K562 (cell line): ENCODE measurements around the gene RIOX2. TPM values are rescaled to one million over a fixed set of nuclear protein-coding genes. Genes with fewer than 3 reads are reported as not detected.
A peak's percentile ranks its signal among the peaks of the same experiment; 100 is the strongest.

Source experiments
- ATAC-seq: fragments of 200-7000 bp; cut with Tn5 transposase; 3 replicates; pipeline ENCODE4 v1.9.1; 2020; ENCODE audit warnings: moderate library complexity
- BruUV-seq: library from RNA; stranded (reverse); fragments of 400-500 nt; replicated peaks from 2 replicates; lab custom pipeline; 2021; lab: Mats Ljungman, UMichigan
- CTCF ChIA-PET: fragments of 300-600 bp; formaldehyde crosslinking; extraction: SDS; loops from one replicate; lab custom pipeline; 2021; ENCODE audit warnings: low intra/inter-chr PET ratio; lab: Yijun Ruan, JAX
- POLR2A ChIA-PET: fragments of 300-600, 350-650 bp; sonication (Branson Sonifier 250); formaldehyde crosslinking; extraction: SDS; loops from one replicate; lab custom pipeline; 2021; ENCODE audit warnings: antibody characterized with exemption, inconsistent platforms; lab: Yijun Ruan, JAX
- DNase-seq, 4 experiments: peaks; one replicate each; pipeline versions ENCODE4 v3.0.0 to v3.0.0-alpha.2; 2011 to 2018; ENCODE audit warnings: low spot score in 3 of 4, mixed read lengths in 3 of 4; ENCODE audit errors: extremely low read depth in 1 of 4
- FAIRE-seq: peaks from 2 replicates; lab custom pipeline; 2011; peaks lifted over from hg19 to GRCh38; lab: Jason Lieb, UNC
- H2AFZ ChIP-seq: 2 replicates; pipeline ENCODE4 v1.6.0; 2011; ENCODE audit warnings: low read depth, low read length, control low read depth, inconsistent platforms
- H3K27ac ChIP-seq: fragments of 200-600 bp; 3 replicates; pipeline ENCODE4 v1.8.0; 2011; ENCODE audit warnings: low read depth, mild to moderate bottlenecking, control low read depth, inconsistent platforms, low read length, moderate library complexity, mixed read lengths; ENCODE audit errors: extremely low read depth
- H3K27me3 ChIP-seq, 2 experiments: fragments of 300-600 bp in 1 of 2; 2 replicates in 1 of 2; 3 replicates in 1 of 2; pipeline versions ENCODE4 v1.6.0 to v1.8.0; 2011; ENCODE audit warnings: inconsistent platforms in 2 of 2, low read length in 2 of 2, mild to moderate bottlenecking in 1 of 2, mixed read lengths in 1 of 2, moderate library complexity in 1 of 2; ENCODE audit not compliant: control insufficient read depth in 2 of 2, insufficient read depth in 2 of 2
- H3K36me3 ChIP-seq: fragments of 300-600 bp; 3 replicates; pipeline ENCODE4 v1.8.0; 2011; ENCODE audit warnings: mild to moderate bottlenecking, low read length, inconsistent platforms; ENCODE audit not compliant: control insufficient read depth, insufficient read depth
- H3K4me1 ChIP-seq, 2 experiments: fragments of 200-600 bp in 1 of 2; replicated peaks in 1 of 2; 2 replicates in 1 of 2; 3 replicates in 1 of 2; pipeline versions ENCODE4 v1.5.1 to v1.8.0; 2011; ENCODE audit warnings: inconsistent platforms in 2 of 2, low read length in 2 of 2, mild to moderate bottlenecking in 1 of 2, mixed read lengths in 1 of 2, moderate library complexity in 1 of 2; ENCODE audit not compliant: control insufficient read depth in 2 of 2, insufficient read depth in 2 of 2
- H3K4me2 ChIP-seq: 2 replicates; pipeline ENCODE4 v1.6.1; 2011; ENCODE audit warnings: low read length, control low read depth, inconsistent platforms, mixed read lengths; ENCODE audit not compliant: insufficient read depth
- H3K4me3 ChIP-seq: fragments of 200-600 bp; sonication (generic), shearing (Covaris generic); 2 replicates; pipeline ENCODE4 v1.5.1; 2016; ENCODE audit warnings: control low read depth, inconsistent platforms
- H3K79me2 ChIP-seq: fragments of 200-600 bp; 3 replicates; pipeline ENCODE4 v1.8.0; 2011; ENCODE audit warnings: low read length, inconsistent platforms; ENCODE audit not compliant: control insufficient read depth, insufficient read depth
- H3K9ac ChIP-seq, 2 experiments: 2 replicates each; pipeline versions ENCODE4 v1.6.0 to v1.6.1; 2011; ENCODE audit warnings: low read depth in 2 of 2, low read length in 2 of 2, control low read depth in 1 of 2, inconsistent platforms in 1 of 2, mild to moderate bottlenecking in 1 of 2, mixed read lengths in 1 of 2; ENCODE audit not compliant: insufficient read depth in 1 of 2
- H3K9me1 ChIP-seq: one replicate; pipeline ENCODE4 v1.6.0; 2011; ENCODE audit warnings: inconsistent platforms, mild to moderate bottlenecking, low read length, moderate library complexity; ENCODE audit not compliant: control insufficient read depth, insufficient read depth
- H3K9me3 ChIP-seq: replicated peaks from 2 replicates; pipeline ENCODE4 v1.5.1; 2011; ENCODE audit warnings: low read depth, low read length, inconsistent platforms; ENCODE audit not compliant: control insufficient read depth, insufficient read depth
- H4K20me1 ChIP-seq: replicated peaks from 2 replicates; pipeline ENCODE4 v1.6.1; 2011; ENCODE audit warnings: low read length, inconsistent platforms, mixed read lengths; ENCODE audit not compliant: control insufficient read depth, insufficient read depth
- KLF6 ChIP-seq: fragments of 250-450 bp; sonication (Bioruptor Pico); IDR thresholded peaks from 2 replicates; pipeline ENCODE4 v1.4.0; 2020; ENCODE audit warnings: mild to moderate bottlenecking, moderate library complexity, borderline replicate concordance
- NR2C2 ChIP-seq, 2 experiments: fragments of 200-800 bp in 1 of 2; sonication (Bioruptor generic) in 1 of 2; sonication (generic) in 1 of 2; formaldehyde crosslinking in 1 of 2; IDR thresholded peaks; 2 replicates each; pipeline versions ENCODE4 v1.6.1 to v1.8.0; 2016 to 2022; ENCODE audit warnings: mild to moderate bottlenecking in 1 of 2, missing compliant biosample characterization in 1 of 2, missing genetic modification characterization in 1 of 2, missing genetic modification reagents in 1 of 2
- PHF21A ChIP-seq: fragments of 450-650 bp; IDR thresholded peaks from 2 replicates; pipeline ENCODE4 v1.6.1; 2017; ENCODE audit warnings: low read depth, borderline replicate concordance
- TAF9B ChIP-seq: fragments of 450-650 bp; IDR thresholded peaks from 2 replicates; pipeline ENCODE4 v1.6.1; 2018; ENCODE audit warnings: mild to moderate bottlenecking; ENCODE audit not compliant: partially characterized antibody
- WGBS: fragments of 100-300 bp; shearing (Covaris generic); methylation state at CpG from one replicate; pipeline ENCODE4 v1.1.6; 2016; ENCODE audit warnings: low coverage, mixed read lengths; ENCODE audit not compliant: insufficient coverage; ENCODE audit errors: missing lambda C conversion rate; 5-methylcytosine and 5-hydroxymethylcytosine counted together
- in situ Hi-C: fragments of 300-500 bp; cut with MboI; formaldehyde crosslinking; loops from 4 replicates; pipeline ENCODE4 v1.15.0; 2018; ENCODE audit warnings: inconsistent platforms, mixed read lengths
- intact Hi-C: fragments of 100-400 bp; cut with micrococcal nuclease; formaldehyde crosslinking; loops from 2 replicates; pipeline ENCODE4 v1.14.2; 2022
- polyA plus RNA-seq, 8 experiments: library from polyadenylated mRNA; depleted of rRNA in 4 of 8; stranded (reverse) in 5 of 8; unstranded in 3 of 8; fragments of >200 nt; fragmentation: Nextera tagmentation in 2 of 8; fragmentation: Illumina TruSeq in 1 of 8; extraction: Ambion mirVana in 2 of 8; extraction: Trizol in 1 of 8; gene quantifications; 2 replicates each; pipeline versions ENCODE4 v1.2.1 to v1.2.3, GENCODE V29; 2011 to 2014; ENCODE audit warnings: inconsistent platforms in 1 of 8, missing spikeins in 1 of 8
- total RNA-seq, 7 experiments: library from RNA; depleted of rRNA in 6 of 7; stranded (reverse); fragments of >200 nt in 6 of 7; fragmentation: Illumina TruSeq in 2 of 7; extraction: Trizol in 2 of 7; gene quantifications; 2 replicates each; pipeline versions ENCODE4 v1.2.1 to v1.2.3, GENCODE V29; 2011 to 2021; ENCODE audit warnings: low replicate concordance in 1 of 7
- TF ChIP-seq, protein P1 (sequence below): fragments of 200-600 bp; sonication (generic); IDR thresholded peaks from one replicate; pipeline ENCODE4 v1.6.1; 2012; ENCODE audit warnings: mild to moderate bottlenecking, low read depth, low read length, inconsistent platforms
- TF ChIP-seq, protein P2 (sequence below): sonication (generic); formaldehyde crosslinking; IDR thresholded peaks from 2 replicates; pipeline ENCODE4 v1.8.1; 2023; ENCODE audit warnings: mild to moderate bottlenecking, missing genetic modification reagents

Gene RIOX2
- total and polyA plus RNA-seq, 9 of the 15 experiments (the other 6 are each of a cell fraction or from before 2014, with no cell fraction given): 22.2 to 56.0 (median 32.6) TPM

DNA sequence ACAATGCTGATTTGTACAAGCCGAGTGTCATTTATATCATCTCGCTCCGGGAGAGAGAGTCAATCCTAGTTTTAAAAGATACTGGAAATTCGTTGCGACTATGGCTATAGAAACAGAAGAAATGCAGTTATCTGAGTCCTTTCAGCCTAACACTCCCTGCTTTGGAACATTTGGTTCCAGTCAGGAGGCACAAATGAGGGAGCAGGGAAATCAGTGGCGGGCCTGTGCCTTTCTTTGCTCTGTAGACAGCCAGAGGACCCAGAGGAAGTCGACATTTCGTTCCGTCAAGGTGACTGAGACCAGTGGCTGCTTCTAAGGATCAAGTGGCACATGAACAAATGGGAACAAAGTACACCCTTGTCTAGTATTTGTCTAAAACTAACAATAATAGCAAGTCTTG, 745 bp upstream of the RIOX2 start:
- ChIA-PET CTCF (interaction anchor here (0.9 kb wide), 1 partner anchor 50 kb away, joined by 4 read pairs; no protein-coding TSS in a partner anchor), POLR2A (no interaction called here)
- Histone ChIP-seq H3K9ac (peak overlapping the region in 1 of 2 experiments; percentile 68; a peak in 2 of 4 replicates), H3K27ac (no peak overlapping the region), H3K27me3 (no peaks in the 10 kb centered on the region), H3K79me2 (peaks cover 37% of the 10 kb centered on the region), H3K9me1 (no peaks in the 10 kb centered on the region), H3K4me2 (0 out of 2 replicates have a peak overlapping the region, but pooled peaks have one; percentile 11), H4K20me1 (no peaks in the 10 kb centered on the region)
- WGBS: 73% methylated on average over 5 of the region's 9 CpGs
- no peak for FAIRE-seq
- DNase-seq: no peak
- TF ChIP-seq PHF21A: no peak
- TF ChIP-seq, protein P1, sequence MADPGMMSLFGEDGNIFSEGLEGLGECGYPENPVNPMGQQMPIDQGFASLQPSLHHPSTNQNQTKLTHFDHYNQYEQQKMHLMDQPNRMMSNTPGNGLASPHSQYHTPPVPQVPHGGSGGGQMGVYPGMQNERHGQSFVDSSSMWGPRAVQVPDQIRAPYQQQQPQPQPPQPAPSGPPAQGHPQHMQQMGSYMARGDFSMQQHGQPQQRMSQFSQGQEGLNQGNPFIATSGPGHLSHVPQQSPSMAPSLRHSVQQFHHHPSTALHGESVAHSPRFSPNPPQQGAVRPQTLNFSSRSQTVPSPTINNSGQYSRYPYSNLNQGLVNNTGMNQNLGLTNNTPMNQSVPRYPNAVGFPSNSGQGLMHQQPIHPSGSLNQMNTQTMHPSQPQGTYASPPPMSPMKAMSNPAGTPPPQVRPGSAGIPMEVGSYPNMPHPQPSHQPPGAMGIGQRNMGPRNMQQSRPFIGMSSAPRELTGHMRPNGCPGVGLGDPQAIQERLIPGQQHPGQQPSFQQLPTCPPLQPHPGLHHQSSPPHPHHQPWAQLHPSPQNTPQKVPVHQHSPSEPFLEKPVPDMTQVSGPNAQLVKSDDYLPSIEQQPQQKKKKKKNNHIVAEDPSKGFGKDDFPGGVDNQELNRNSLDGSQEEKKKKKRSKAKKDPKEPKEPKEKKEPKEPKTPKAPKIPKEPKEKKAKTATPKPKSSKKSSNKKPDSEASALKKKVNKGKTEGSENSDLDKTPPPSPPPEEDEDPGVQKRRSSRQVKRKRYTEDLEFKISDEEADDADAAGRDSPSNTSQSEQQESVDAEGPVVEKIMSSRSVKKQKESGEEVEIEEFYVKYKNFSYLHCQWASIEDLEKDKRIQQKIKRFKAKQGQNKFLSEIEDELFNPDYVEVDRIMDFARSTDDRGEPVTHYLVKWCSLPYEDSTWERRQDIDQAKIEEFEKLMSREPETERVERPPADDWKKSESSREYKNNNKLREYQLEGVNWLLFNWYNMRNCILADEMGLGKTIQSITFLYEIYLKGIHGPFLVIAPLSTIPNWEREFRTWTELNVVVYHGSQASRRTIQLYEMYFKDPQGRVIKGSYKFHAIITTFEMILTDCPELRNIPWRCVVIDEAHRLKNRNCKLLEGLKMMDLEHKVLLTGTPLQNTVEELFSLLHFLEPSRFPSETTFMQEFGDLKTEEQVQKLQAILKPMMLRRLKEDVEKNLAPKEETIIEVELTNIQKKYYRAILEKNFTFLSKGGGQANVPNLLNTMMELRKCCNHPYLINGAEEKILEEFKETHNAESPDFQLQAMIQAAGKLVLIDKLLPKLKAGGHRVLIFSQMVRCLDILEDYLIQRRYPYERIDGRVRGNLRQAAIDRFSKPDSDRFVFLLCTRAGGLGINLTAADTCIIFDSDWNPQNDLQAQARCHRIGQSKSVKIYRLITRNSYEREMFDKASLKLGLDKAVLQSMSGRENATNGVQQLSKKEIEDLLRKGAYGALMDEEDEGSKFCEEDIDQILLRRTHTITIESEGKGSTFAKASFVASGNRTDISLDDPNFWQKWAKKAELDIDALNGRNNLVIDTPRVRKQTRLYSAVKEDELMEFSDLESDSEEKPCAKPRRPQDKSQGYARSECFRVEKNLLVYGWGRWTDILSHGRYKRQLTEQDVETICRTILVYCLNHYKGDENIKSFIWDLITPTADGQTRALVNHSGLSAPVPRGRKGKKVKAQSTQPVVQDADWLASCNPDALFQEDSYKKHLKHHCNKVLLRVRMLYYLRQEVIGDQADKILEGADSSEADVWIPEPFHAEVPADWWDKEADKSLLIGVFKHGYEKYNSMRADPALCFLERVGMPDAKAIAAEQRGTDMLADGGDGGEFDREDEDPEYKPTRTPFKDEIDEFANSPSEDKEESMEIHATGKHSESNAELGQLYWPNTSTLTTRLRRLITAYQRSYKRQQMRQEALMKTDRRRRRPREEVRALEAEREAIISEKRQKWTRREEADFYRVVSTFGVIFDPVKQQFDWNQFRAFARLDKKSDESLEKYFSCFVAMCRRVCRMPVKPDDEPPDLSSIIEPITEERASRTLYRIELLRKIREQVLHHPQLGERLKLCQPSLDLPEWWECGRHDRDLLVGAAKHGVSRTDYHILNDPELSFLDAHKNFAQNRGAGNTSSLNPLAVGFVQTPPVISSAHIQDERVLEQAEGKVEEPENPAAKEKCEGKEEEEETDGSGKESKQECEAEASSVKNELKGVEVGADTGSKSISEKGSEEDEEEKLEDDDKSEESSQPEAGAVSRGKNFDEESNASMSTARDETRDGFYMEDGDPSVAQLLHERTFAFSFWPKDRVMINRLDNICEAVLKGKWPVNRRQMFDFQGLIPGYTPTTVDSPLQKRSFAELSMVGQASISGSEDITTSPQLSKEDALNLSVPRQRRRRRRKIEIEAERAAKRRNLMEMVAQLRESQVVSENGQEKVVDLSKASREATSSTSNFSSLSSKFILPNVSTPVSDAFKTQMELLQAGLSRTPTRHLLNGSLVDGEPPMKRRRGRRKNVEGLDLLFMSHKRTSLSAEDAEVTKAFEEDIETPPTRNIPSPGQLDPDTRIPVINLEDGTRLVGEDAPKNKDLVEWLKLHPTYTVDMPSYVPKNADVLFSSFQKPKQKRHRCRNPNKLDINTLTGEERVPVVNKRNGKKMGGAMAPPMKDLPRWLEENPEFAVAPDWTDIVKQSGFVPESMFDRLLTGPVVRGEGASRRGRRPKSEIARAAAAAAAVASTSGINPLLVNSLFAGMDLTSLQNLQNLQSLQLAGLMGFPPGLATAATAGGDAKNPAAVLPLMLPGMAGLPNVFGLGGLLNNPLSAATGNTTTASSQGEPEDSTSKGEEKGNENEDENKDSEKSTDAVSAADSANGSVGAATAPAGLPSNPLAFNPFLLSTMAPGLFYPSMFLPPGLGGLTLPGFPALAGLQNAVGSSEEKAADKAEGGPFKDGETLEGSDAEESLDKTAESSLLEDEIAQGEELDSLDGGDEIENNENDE: no peak
- TF ChIP-seq, protein P2, sequence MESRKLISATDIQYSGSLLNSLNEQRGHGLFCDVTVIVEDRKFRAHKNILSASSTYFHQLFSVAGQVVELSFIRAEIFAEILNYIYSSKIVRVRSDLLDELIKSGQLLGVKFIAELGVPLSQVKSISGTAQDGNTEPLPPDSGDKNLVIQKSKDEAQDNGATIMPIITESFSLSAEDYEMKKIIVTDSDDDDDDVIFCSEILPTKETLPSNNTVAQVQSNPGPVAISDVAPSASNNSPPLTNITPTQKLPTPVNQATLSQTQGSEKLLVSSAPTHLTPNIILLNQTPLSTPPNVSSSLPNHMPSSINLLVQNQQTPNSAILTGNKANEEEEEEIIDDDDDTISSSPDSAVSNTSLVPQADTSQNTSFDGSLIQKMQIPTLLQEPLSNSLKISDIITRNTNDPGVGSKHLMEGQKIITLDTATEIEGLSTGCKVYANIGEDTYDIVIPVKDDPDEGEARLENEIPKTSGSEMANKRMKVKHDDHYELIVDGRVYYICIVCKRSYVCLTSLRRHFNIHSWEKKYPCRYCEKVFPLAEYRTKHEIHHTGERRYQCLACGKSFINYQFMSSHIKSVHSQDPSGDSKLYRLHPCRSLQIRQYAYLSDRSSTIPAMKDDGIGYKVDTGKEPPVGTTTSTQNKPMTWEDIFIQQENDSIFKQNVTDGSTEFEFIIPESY: no peak
- no peak for TF ChIP-seq NR2C2 (CRISPR knock-in tag; IDR thresholded peaks at IDR 0.05)
- TF ChIP-seq NR2C2 (tag; IDR thresholded peaks at IDR 0.05): no peak
- no peak for TF ChIP-seq TAF9B
- no peak for TF ChIP-seq KLF6 (CRISPR knock-in tag)
- TF ChIP-seq, all 486 proteins: peak for 0
- ATAC-seq: no peak
- in situ Hi-C loops (no loop called here), intact Hi-C loops (loop anchor here (5.0 kb wide), 1 partner anchor 61 kb away; no protein-coding TSS in a partner anchor)
- Histone ChIP-seq H3K4me1 (peaks cover 0 to 10% of the 10 kb centered on the region in 2 experiments; a peak in 4 of 5 replicates), H3K36me3 (no peaks in the 10 kb centered on the region), H2AFZ (peak overlapping the region; percentile 84), H3K4me3 (no peak overlapping the region), H3K9me3 (no peaks in the 10 kb centered on the region)
- BruUV-seq: TSS peak; percentile 58
